ENCODE data around the gene SPIRE2. TPM values are rescaled to one million over a fixed set of nuclear protein-coding genes. Genes with fewer than 3 reads are reported as not detected.

The SPIRE2 gene
- total and polyA plus RNA-seq, 4 donors, result 0.62 to 2.3 (median 1.8) TPM

DNA sequence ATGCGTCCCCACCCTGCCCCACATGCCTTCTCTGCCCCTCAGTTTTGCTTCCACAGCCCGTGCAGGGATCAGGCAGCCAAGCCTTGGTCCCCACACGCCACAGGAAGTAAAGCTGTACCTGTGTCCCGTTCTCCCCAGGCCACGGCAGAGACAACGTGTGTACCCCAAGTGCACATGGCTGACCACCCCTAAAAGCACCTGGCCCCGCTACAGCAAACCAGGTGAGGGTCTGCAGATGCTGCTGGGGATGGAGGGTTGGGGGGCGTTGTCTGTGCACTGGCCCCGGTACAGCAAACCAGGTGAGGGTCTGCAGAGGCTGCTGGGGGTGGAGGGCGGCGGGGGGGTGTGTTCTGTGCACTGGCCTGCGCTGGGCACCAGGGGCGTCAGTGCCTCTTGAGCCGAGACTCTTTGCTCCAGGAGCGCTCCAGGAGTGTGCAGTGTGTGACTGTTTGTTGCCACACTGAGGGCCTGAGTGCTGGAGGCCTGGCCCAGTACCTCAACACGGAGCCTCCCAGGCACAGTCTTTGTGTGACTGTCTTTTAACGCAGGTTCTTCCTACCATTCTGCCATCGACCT lies 63.9 kb downstream of the SPIRE2 start:
- Histone ChIP-seq H3K4me3 (ENCODE audit: low read length in 2 of 2) (no peak overlapping the region), H3K9me3 (ENCODE audit: control insufficient read depth, low read length) (no peaks in the 10 kb centered on the region), H3K36me3 (ENCODE audit: control insufficient read depth in 1 of 2, insufficient read depth in 2 of 2, low read length in 1 of 2) (peaks cover 6 to 21% of the 10 kb centered on the region in 2 donors), H3K27ac (ENCODE audit: low read depth in 1 of 2, low read length in 2 of 2) (no peak overlapping the region), H3K27me3 (ENCODE audit: control insufficient read depth in 1 of 2, insufficient read depth in 2 of 2, low read length in 1 of 2) (no peaks in the 10 kb centered on the region), H3K4me1 (ENCODE audit: control insufficient read depth in 1 of 2, insufficient read depth in 2 of 2, low read length in 2 of 2) (no peaks in the 10 kb centered on the region)
- 89% methylated on average over 18 of the region's 18 CpGs for WGBS, 2 donors
- DNase-seq, result no peak
- intact Hi-C loops (cut with DNase I), result no loop called here
- peak; percentile 51 for ATAC-seq (ENCODE audit: low FRiP score)

DNA sequence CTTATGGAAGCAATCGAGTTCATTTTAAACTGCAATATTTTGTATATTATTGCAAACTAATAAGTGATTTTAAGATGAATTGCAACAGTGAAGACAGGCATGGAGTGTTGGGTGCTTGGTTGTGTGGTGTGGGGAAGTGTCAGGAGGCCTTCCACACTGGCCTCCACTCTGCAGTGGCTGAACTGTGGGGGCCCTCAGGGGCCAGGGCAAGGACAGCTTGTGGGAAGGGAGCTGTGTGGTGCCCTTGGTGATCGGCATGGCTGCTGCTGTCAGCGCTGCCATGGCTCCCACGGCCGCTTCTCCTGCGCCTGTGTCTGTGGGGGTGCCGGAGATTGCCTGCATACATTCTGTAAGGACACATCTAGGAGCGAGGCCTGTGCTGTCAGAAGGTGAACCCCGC lies 64.4 kb downstream of the SPIRE2 start:
- Histone ChIP-seq H3K9me3 (ENCODE audit: control insufficient read depth, low read length) (no peaks in the 10 kb centered on the region), H3K27me3 (ENCODE audit: control insufficient read depth in 1 of 2, insufficient read depth in 2 of 2, low read length in 1 of 2) (no peaks in the 10 kb centered on the region), H3K27ac (ENCODE audit: low read depth in 1 of 2, low read length in 2 of 2) (no peak overlapping the region), H3K4me1 (ENCODE audit: control insufficient read depth in 1 of 2, insufficient read depth in 2 of 2, low read length in 2 of 2) (no peaks in the 10 kb centered on the region), H3K36me3 (ENCODE audit: control insufficient read depth in 1 of 2, insufficient read depth in 2 of 2, low read length in 1 of 2) (peaks cover 6 to 18% of the 10 kb centered on the region in 2 donors), H3K4me3 (ENCODE audit: low read length in 2 of 2) (no peak overlapping the region)
- ATAC-seq (ENCODE audit: low FRiP score), result no peak
- no peak for DNase-seq
- 90 to 95% methylated on average over 8 to 9 of the region's 9 CpGs for WGBS, 2 donors
- intact Hi-C loops (cut with DNase I), result no loop called here

DNA sequence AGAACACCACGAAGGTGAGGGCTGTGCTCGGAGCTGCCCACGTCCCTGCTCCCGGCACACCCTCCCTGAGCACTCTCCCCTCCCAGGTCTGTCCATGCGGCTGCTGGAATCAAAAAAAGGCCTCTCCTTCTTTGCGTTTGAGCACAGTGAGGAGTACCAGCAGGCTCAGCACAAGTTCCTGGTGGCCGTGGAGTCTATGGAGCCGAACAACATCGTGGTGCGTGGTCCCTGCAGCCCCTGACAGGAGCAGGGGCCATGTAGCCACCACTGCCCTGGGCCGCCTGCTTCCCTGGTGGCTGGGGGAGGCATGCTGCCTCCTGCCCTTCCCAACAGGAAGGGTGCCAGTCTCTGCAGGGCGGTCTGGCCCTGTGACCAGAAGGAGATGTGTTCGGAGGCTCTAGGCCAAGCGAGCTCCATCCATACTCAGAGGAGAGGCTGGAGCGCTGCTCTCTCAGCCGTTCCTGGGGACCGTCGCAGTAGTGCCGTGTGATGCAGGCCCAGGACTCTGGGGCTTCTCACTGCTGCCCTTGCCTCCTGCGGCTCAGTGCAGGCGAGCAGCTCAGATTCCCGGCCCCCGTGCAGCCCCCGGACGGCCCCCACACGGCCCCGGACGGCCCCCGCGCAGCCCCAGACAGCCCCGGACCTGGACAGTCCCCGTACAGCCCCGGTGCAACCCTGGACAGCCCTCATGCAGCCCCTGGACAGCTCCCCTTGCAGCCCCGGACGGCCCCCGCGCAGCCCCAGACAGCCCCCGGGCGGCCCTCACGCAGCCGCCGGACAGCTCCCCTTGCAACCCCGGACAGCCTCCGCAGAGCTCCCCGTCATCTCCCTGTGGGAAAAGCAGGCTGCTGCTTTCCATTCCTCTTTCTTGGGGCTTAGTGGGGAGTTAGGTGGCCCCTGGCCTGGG lies 65.6 kb downstream of the SPIRE2 start:
- H3K9me3 ChIP-seq (ENCODE audit: control insufficient read depth, low read length), result no peaks in the 10 kb centered on the region
- no peaks in the 10 kb centered on the region for H3K27me3 ChIP-seq (ENCODE audit: control insufficient read depth in 1 of 2, insufficient read depth in 2 of 2, low read length in 1 of 2)
- ATAC-seq (ENCODE audit: low FRiP score) (no peak), DNase-seq (no peak)
- H3K36me3 ChIP-seq (ENCODE audit: control insufficient read depth in 1 of 2, insufficient read depth in 2 of 2, low read length in 1 of 2), result peaks cover 10 to 17% of the 10 kb centered on the region in 2 donors
- intact Hi-C loops (cut with DNase I), result no loop called here
- no peak overlapping the region for H3K27ac ChIP-seq (ENCODE audit: low read depth in 1 of 2, low read length in 2 of 2)
- WGBS, 2 donors, result 93 to 94% methylated on average over 37 to 45 of the region's 45 CpGs
- no peaks in the 10 kb centered on the region for H3K4me1 ChIP-seq (ENCODE audit: control insufficient read depth in 1 of 2, insufficient read depth in 2 of 2, low read length in 2 of 2)
- no peak overlapping the region for H3K4me3 ChIP-seq (ENCODE audit: low read length in 2 of 2)

DNA sequence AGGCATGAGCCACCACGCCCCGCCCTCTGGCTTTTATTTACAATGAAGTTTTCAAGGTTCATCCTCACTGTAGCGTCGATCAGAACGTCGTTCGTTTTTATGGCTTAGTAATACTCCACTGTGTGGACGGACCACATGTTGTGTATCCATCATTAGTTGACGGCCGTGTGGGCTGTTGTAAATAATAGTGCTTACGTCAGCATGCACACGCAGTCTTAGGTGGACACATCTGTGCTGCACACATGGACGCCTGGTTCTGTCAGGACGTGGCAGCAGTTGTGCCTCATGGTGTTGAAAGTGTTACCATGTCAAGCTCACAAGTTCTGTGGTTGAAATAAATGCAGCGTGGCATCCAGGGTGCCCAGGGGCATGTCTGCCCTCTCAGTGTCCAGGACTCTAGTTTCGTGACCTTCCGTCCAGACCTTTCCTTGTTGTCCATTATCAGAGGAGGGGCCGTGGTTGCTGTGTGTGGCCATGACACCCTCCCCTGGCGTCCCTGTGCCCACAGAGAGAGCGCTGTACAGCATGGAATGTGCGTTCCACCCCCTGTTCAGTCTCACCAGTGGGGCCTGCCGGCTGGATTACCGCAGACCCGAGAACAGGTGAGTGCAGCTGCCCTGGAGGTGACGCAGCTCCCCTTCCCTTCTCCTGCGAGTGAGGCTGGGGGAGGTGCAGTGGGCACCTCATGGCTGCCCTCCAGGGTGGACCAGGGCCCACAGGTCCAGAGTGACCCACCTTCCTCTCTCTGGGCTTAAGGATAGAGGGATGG lies 67.4 kb downstream of the SPIRE2 start:
- DNase-seq (no peak), ATAC-seq (ENCODE audit: low FRiP score) (no peak)
- H3K27me3 ChIP-seq (ENCODE audit: control insufficient read depth in 1 of 2, insufficient read depth in 2 of 2, low read length in 1 of 2), result no peaks in the 10 kb centered on the region
- H3K36me3 ChIP-seq (ENCODE audit: control insufficient read depth in 1 of 2, insufficient read depth in 2 of 2, low read length in 1 of 2), result peaks cover 10 to 19% of the 10 kb centered on the region in 2 donors
- no peaks in the 10 kb centered on the region for H3K4me1 ChIP-seq (ENCODE audit: control insufficient read depth in 1 of 2, insufficient read depth in 2 of 2, low read length in 2 of 2)
- no peak overlapping the region for H3K4me3 ChIP-seq (ENCODE audit: low read length in 2 of 2)
- intact Hi-C loops (cut with DNase I), result no loop called here
- H3K9me3 ChIP-seq (ENCODE audit: control insufficient read depth, low read length), result no peaks in the 10 kb centered on the region
- WGBS, 2 donors, result 90 to 91% methylated on average over 26 of the region's 26 CpGs
- no peak overlapping the region for H3K27ac ChIP-seq (ENCODE audit: low read depth in 1 of 2, low read length in 2 of 2)

DNA sequence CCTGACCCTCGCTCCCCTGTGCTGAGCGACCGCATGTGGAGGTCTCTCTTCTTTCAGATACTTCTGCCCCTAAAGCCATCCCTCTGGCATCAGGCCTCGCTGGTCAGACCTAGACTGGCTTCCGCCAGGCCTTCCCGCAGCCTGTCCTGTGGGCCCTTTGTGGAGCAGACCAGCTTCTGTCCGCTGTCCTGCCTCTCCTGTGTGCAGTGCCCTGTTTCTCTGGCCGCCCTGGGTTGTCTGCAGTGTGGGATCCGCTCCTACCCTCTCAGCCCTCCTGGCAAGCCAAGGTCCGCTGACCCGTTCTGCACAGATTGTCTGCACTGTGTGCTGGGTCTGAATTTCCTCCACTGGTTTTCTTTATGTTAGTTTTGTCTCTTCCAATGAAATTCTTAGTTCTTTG lies 68.9 kb downstream of the SPIRE2 start:
- H3K36me3 ChIP-seq (ENCODE audit: control insufficient read depth in 1 of 2, insufficient read depth in 2 of 2, low read length in 1 of 2), result peaks cover 10 to 19% of the 10 kb centered on the region in 2 donors
- WGBS, 2 donors, result 95 to 96% methylated on average over 11 of the region's 11 CpGs
- H3K9me3 ChIP-seq (ENCODE audit: control insufficient read depth, low read length), result no peaks in the 10 kb centered on the region
- intact Hi-C loops (cut with DNase I), result no loop called here
- DNase-seq, result no peak
- H3K27ac ChIP-seq (ENCODE audit: low read depth in 1 of 2, low read length in 2 of 2), result no peak overlapping the region
- no peak overlapping the region for H3K4me3 ChIP-seq (ENCODE audit: low read length in 2 of 2)
- ATAC-seq (ENCODE audit: low FRiP score), result no peak
- no peaks in the 10 kb centered on the region for H3K27me3 ChIP-seq (ENCODE audit: control insufficient read depth in 1 of 2, insufficient read depth in 2 of 2, low read length in 1 of 2)
- H3K4me1 ChIP-seq (ENCODE audit: control insufficient read depth in 1 of 2, insufficient read depth in 2 of 2, low read length in 2 of 2), result no peaks in the 10 kb centered on the region

DNA sequence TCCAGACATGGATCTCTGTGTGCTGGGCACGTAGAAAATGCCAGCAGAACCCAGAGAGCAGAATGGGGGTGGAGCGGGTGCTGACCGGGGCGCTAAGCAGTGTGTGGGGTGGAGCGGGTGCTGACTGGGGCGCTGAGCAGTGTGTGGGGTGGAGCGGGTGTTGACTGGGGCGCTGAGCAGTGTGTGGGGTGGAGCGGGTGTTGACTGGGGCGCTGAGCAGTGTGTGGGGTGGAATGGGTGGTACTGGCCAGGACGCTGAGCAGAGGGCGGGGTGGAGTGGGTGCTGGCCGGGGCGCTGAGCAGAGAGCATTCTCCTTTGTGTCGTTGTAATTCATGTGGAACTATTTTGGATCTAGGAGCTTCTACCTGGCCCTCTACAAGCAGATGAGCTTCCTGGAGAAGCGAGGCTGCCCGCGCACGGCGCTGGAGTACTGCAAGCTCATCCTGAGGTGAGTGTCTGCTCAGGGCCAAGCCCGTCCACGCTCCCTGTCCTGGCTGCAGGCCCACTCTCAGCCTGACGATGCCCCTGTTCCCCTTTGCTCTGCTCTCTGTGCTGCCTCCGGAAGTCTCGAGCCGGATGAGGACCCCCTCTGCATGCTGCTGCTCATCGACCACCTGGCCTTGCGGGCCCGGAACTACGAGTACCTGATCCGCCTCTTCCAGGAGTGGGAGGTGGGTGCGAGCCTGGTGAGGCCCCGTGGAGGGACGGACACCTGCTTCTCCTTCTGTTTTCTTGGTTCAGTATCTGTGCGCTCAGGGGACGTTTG lies 70.1 kb downstream of the SPIRE2 start:
- intact Hi-C loops (cut with DNase I), result no loop called here
- DNase-seq, result peak in 1 of 2 donors; percentile 72
- Histone ChIP-seq H3K9me3 (ENCODE audit: control insufficient read depth, low read length) (no peaks in the 10 kb centered on the region), H3K36me3 (ENCODE audit: control insufficient read depth in 1 of 2, insufficient read depth in 2 of 2, low read length in 1 of 2) (peaks cover 10 to 17% of the 10 kb centered on the region in 2 donors), H3K27me3 (ENCODE audit: control insufficient read depth in 1 of 2, insufficient read depth in 2 of 2, low read length in 1 of 2) (no peaks in the 10 kb centered on the region), H3K4me3 (ENCODE audit: low read length in 2 of 2) (no peak overlapping the region), H3K4me1 (ENCODE audit: control insufficient read depth in 1 of 2, insufficient read depth in 2 of 2, low read length in 2 of 2) (no peaks in the 10 kb centered on the region), H3K27ac (ENCODE audit: low read depth in 1 of 2, low read length in 2 of 2) (no peak overlapping the region)
- ATAC-seq (ENCODE audit: low FRiP score), result no peak
- WGBS, 2 donors, result 95% methylated on average over 36 of the region's 36 CpGs

DNA sequence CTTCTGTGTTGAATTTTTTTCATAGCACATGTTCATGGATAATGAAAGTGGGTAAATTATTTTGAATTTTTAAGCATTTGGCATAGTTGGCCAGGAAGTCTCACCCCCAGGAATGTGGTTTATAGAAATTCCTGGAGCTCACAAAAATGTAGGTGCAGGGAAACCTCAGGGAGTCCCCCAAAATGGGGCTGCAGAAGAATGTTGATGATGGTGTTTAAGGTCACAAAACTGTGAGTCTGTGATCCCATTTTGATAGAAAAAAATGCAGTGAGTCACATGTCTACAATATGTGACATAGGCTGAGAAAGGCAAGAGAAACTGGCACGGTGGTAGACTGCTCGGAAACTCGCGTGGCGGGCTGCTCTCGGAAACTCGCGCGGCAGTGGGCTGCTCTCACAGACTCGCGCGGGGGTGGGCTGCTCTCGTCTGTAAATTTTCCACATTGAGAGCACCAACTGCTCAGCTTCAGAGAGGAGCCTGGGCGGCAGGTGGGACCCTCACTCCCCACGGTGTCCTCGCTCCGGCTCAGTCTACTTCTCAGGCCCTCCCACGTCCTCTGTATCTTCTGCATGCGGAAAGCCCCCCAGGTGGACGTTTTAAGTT lies 71.7 kb downstream of the SPIRE2 start:
- ATAC-seq (ENCODE audit: low FRiP score), result no peak
- 93 to 94% methylated on average over 20 of the region's 20 CpGs for WGBS, 2 donors
- intact Hi-C loops (cut with DNase I), result no loop called here
- H3K4me3 ChIP-seq (ENCODE audit: low read length in 2 of 2), result no peak overlapping the region
- no peak for DNase-seq
- H3K36me3 ChIP-seq (ENCODE audit: control insufficient read depth in 1 of 2, insufficient read depth in 2 of 2, low read length in 1 of 2), result peaks cover 4 to 11% of the 10 kb centered on the region in 2 donors
- no peaks in the 10 kb centered on the region for H3K4me1 ChIP-seq (ENCODE audit: control insufficient read depth in 1 of 2, insufficient read depth in 2 of 2, low read length in 2 of 2)
- H3K27ac ChIP-seq (ENCODE audit: low read depth in 1 of 2, low read length in 2 of 2), result no peak overlapping the region
- no peaks in the 10 kb centered on the region for H3K9me3 ChIP-seq (ENCODE audit: control insufficient read depth, low read length)
- no peaks in the 10 kb centered on the region for H3K27me3 ChIP-seq (ENCODE audit: control insufficient read depth in 1 of 2, insufficient read depth in 2 of 2, low read length in 1 of 2)

DNA sequence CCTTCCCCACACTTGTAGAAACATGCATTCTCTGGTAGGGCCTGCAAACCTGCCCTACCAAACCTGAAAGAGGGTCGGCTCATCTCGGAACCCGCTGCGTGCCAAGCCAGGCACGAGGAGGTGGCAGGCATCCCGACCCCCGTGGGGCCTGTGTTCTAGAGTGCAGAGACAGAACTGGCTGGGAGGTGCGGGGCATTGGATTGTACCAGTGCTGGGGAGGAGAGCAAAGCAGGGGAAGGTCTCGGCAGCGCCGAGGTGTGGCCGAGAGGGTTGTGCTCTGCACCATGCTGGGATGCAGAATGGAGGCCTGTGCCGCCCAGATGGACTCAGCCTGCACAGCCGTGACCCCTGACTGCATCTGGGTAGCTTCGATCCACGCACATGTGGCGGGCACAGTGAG lies 72.6 kb downstream of the SPIRE2 start:
- Histone ChIP-seq H3K36me3 (ENCODE audit: control insufficient read depth in 1 of 2, insufficient read depth in 2 of 2, low read length in 1 of 2) (peaks cover 4 to 7% of the 10 kb centered on the region in 2 donors), H3K27me3 (ENCODE audit: control insufficient read depth in 1 of 2, insufficient read depth in 2 of 2, low read length in 1 of 2) (no peaks in the 10 kb centered on the region), H3K4me3 (ENCODE audit: low read length in 2 of 2) (no peak overlapping the region), H3K27ac (ENCODE audit: low read depth in 1 of 2, low read length in 2 of 2) (no peak overlapping the region), H3K4me1 (ENCODE audit: control insufficient read depth in 1 of 2, insufficient read depth in 2 of 2, low read length in 2 of 2) (no peaks in the 10 kb centered on the region), H3K9me3 (ENCODE audit: control insufficient read depth, low read length) (no peaks in the 10 kb centered on the region)
- intact Hi-C loops (cut with DNase I), result no loop called here
- peak in 1 of 2 donors; percentile 68 for DNase-seq
- ATAC-seq (ENCODE audit: low FRiP score), result no peak
- WGBS, 2 donors, result 94 to 96% methylated on average over 17 of the region's 17 CpGs
